H1 (cell line): ENCODE measurements around the gene NEGR1. TPM values are rescaled to one million over a fixed set of nuclear protein-coding genes. Genes with fewer than 3 reads are reported as not detected.

ENCODE experiments used
- polyA plus RNA-seq, 7 experiments: library from polyadenylated mRNA; depleted of rRNA in 3 of 7; stranded (reverse) in 5 of 7; unstranded in 2 of 7; fragments of >200 nt in 5 of 7; fragments of 200-250 nt in 2 of 7; gene quantifications; 1 replicate in 5 of 7; 2 replicates in 1 of 7; 4 replicates in 1 of 7; pipeline versions ENCODE4 v1.2.1 to v1.2.3, GENCODE V29; 2011 to 2013; ENCODE audit warnings: missing spikeins in 2 of 7, mixed read lengths in 2 of 7
- total RNA-seq: library from RNA; stranded (reverse); fragmentation: NEBNext Ultra II Directional; extraction: Animal tissue kit (Norgen Biotek cat#: 25700); gene quantifications from 2 replicates; pipeline ENCODE4 v1.2.1, GENCODE V29; 2021
- TF ChIP-seq, protein P1 (sequence below): fragments of 300-600 bp; sonication (generic); IDR thresholded peaks from 2 replicates; pipeline ENCODE4 v1.7.1; 2012; ENCODE audit warnings: low read length, moderate library complexity, mild to moderate bottlenecking, inconsistent platforms; ENCODE audit not compliant: insufficient replicate concordance

NEGR1 gene
- total and polyA plus RNA-seq, 2 of the 8 experiments (the other 6 are each of a cell fraction or from before 2014, with no cell fraction given): 0.71 to 1.3 TPM

DNA sequence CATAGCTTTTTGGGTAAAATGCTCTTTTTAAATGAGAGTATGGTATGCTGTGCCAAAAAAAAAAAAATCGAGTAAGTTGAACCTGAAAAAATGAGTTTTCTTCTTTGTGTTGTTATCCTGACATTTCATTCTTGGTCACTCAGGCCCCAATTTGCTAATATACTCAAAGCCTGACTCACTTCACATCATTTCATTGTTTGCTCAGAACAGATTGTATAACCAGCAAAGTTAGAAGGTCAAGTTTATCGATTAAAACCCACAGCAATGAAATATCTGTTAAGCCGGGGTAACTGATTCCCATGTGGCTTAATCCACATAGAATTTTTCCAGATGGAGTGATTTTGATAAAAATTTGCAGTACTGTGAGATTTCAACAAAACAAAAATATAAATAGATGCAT, 363.7 kb downstream of the NEGR1 start (continued):
- TF ChIP-seq, protein P1, sequence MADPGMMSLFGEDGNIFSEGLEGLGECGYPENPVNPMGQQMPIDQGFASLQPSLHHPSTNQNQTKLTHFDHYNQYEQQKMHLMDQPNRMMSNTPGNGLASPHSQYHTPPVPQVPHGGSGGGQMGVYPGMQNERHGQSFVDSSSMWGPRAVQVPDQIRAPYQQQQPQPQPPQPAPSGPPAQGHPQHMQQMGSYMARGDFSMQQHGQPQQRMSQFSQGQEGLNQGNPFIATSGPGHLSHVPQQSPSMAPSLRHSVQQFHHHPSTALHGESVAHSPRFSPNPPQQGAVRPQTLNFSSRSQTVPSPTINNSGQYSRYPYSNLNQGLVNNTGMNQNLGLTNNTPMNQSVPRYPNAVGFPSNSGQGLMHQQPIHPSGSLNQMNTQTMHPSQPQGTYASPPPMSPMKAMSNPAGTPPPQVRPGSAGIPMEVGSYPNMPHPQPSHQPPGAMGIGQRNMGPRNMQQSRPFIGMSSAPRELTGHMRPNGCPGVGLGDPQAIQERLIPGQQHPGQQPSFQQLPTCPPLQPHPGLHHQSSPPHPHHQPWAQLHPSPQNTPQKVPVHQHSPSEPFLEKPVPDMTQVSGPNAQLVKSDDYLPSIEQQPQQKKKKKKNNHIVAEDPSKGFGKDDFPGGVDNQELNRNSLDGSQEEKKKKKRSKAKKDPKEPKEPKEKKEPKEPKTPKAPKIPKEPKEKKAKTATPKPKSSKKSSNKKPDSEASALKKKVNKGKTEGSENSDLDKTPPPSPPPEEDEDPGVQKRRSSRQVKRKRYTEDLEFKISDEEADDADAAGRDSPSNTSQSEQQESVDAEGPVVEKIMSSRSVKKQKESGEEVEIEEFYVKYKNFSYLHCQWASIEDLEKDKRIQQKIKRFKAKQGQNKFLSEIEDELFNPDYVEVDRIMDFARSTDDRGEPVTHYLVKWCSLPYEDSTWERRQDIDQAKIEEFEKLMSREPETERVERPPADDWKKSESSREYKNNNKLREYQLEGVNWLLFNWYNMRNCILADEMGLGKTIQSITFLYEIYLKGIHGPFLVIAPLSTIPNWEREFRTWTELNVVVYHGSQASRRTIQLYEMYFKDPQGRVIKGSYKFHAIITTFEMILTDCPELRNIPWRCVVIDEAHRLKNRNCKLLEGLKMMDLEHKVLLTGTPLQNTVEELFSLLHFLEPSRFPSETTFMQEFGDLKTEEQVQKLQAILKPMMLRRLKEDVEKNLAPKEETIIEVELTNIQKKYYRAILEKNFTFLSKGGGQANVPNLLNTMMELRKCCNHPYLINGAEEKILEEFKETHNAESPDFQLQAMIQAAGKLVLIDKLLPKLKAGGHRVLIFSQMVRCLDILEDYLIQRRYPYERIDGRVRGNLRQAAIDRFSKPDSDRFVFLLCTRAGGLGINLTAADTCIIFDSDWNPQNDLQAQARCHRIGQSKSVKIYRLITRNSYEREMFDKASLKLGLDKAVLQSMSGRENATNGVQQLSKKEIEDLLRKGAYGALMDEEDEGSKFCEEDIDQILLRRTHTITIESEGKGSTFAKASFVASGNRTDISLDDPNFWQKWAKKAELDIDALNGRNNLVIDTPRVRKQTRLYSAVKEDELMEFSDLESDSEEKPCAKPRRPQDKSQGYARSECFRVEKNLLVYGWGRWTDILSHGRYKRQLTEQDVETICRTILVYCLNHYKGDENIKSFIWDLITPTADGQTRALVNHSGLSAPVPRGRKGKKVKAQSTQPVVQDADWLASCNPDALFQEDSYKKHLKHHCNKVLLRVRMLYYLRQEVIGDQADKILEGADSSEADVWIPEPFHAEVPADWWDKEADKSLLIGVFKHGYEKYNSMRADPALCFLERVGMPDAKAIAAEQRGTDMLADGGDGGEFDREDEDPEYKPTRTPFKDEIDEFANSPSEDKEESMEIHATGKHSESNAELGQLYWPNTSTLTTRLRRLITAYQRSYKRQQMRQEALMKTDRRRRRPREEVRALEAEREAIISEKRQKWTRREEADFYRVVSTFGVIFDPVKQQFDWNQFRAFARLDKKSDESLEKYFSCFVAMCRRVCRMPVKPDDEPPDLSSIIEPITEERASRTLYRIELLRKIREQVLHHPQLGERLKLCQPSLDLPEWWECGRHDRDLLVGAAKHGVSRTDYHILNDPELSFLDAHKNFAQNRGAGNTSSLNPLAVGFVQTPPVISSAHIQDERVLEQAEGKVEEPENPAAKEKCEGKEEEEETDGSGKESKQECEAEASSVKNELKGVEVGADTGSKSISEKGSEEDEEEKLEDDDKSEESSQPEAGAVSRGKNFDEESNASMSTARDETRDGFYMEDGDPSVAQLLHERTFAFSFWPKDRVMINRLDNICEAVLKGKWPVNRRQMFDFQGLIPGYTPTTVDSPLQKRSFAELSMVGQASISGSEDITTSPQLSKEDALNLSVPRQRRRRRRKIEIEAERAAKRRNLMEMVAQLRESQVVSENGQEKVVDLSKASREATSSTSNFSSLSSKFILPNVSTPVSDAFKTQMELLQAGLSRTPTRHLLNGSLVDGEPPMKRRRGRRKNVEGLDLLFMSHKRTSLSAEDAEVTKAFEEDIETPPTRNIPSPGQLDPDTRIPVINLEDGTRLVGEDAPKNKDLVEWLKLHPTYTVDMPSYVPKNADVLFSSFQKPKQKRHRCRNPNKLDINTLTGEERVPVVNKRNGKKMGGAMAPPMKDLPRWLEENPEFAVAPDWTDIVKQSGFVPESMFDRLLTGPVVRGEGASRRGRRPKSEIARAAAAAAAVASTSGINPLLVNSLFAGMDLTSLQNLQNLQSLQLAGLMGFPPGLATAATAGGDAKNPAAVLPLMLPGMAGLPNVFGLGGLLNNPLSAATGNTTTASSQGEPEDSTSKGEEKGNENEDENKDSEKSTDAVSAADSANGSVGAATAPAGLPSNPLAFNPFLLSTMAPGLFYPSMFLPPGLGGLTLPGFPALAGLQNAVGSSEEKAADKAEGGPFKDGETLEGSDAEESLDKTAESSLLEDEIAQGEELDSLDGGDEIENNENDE: no peak
